ENCODE results near the gene LSM5. TPM values are rescaled to one million over a fixed set of nuclear protein-coding genes. Genes with fewer than 3 reads are reported as not detected.

LSM5 gene
- total RNA-seq, 1 experiment from 2014 or later, result 81.0 TPM

DNA sequence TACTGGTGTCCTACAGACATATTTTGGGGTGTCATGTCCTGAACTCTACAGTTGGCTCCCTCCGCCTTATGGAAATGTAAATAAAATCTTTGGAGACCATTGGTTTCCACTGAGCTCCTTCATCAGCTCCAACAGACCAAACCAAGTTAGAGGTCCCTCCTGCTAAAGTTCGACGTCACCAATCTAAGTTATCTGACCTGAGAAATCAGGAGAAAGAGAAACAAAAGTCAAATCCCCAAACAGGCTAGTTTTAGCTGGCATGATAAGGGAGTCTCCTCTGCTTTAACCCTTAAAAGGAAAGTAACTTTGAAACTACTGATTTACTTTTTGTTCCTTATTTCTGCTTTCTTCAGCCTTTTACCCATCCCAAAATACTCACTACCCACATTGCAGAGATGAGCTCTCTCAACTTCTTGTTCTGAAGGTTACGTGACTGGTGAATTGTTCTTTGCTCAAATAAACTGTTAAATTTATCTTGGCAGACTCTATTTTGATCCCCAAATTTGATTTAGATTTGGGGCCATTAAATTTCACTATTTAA, 45.1 kb upstream of the LSM5 start:
- 0 out of 2 replicates have a peak, but pooled peaks cover 4% of the 10 kb centered on the region for H4K20me1 ChIP-seq (ENCODE audit: insufficient read depth)
- H3K27ac ChIP-seq (ENCODE audit: low read depth, low read length), result no peak overlapping the region
- H3K9me2 ChIP-seq (ENCODE audit: insufficient read depth), result no peaks in the 10 kb centered on the region
- H3K4me1 ChIP-seq (ENCODE audit: control insufficient read depth in 1 of 2, insufficient read depth in 2 of 2, low read length in 2 of 2), result peaks cover 11 to 15% of the 10 kb centered on the region in 2 experiments
- ATAC-seq (no peak), DNase-seq (ENCODE audit: low read depth, low spot score) (no peak)
- ChIA-PET POLR2A (no interaction called here), RAD21 (ENCODE audit: low non-redundant PET in 1 of 2, low total read pairs in 2 of 2, uncharacterized antibody in 2 of 2, unreplicated experiment in 2 of 2) (no interaction called here), CTCF (no interaction called here)
- H3K9ac ChIP-seq (ENCODE audit: low read length), result no peak overlapping the region
- no TSS peak for BruUV-seq (replicated peaks)
- H3K36me3 ChIP-seq (ENCODE audit: control insufficient read depth in 1 of 2, insufficient read depth in 2 of 2, low read length in 2 of 2), result no peaks in the 10 kb centered on the region
- H3K4me3 ChIP-seq (replicated peaks in 1 of 2; ENCODE audit: low read depth in 1 of 2, low read length in 2 of 2), result no peak overlapping the region
- no peaks in the 10 kb centered on the region for H3K27me3 ChIP-seq (ENCODE audit: insufficient read depth, low read length)
- no peak overlapping the region for H3K4me2 ChIP-seq (ENCODE audit: low read length)
- intact Hi-C loops (cut with micrococcal nuclease), result no loop called here
- H2AFZ ChIP-seq (ENCODE audit: low read depth, low read length, poor library complexity, severe bottlenecking), result no peak overlapping the region
- TF ChIP-seq ZNF274 (IDR thresholded peaks at IDR 0.05; ENCODE audit: low read depth, low read length) (no peak), EZH2phosphoT487 (IDR thresholded peaks at IDR 0.05; ENCODE audit: borderline replicate concordance) (no peak)
- TF ChIP-seq, protein P1, sequence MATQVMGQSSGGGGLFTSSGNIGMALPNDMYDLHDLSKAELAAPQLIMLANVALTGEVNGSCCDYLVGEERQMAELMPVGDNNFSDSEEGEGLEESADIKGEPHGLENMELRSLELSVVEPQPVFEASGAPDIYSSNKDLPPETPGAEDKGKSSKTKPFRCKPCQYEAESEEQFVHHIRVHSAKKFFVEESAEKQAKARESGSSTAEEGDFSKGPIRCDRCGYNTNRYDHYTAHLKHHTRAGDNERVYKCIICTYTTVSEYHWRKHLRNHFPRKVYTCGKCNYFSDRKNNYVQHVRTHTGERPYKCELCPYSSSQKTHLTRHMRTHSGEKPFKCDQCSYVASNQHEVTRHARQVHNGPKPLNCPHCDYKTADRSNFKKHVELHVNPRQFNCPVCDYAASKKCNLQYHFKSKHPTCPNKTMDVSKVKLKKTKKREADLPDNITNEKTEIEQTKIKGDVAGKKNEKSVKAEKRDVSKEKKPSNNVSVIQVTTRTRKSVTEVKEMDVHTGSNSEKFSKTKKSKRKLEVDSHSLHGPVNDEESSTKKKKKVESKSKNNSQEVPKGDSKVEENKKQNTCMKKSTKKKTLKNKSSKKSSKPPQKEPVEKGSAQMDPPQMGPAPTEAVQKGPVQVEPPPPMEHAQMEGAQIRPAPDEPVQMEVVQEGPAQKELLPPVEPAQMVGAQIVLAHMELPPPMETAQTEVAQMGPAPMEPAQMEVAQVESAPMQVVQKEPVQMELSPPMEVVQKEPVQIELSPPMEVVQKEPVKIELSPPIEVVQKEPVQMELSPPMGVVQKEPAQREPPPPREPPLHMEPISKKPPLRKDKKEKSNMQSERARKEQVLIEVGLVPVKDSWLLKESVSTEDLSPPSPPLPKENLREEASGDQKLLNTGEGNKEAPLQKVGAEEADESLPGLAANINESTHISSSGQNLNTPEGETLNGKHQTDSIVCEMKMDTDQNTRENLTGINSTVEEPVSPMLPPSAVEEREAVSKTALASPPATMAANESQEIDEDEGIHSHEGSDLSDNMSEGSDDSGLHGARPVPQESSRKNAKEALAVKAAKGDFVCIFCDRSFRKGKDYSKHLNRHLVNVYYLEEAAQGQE (IDR thresholded peaks at IDR 0.05; ENCODE audit: low read depth), result no peak
- peaks cover 39% of the 10 kb centered on the region for H3K79me2 ChIP-seq (ENCODE audit: insufficient read depth, low read length)
- no peaks in the 10 kb centered on the region for H3K9me3 ChIP-seq (ENCODE audit: control insufficient read depth in 1 of 2, insufficient read depth in 1 of 2, low read depth in 1 of 2, low read length in 2 of 2)

DNA sequence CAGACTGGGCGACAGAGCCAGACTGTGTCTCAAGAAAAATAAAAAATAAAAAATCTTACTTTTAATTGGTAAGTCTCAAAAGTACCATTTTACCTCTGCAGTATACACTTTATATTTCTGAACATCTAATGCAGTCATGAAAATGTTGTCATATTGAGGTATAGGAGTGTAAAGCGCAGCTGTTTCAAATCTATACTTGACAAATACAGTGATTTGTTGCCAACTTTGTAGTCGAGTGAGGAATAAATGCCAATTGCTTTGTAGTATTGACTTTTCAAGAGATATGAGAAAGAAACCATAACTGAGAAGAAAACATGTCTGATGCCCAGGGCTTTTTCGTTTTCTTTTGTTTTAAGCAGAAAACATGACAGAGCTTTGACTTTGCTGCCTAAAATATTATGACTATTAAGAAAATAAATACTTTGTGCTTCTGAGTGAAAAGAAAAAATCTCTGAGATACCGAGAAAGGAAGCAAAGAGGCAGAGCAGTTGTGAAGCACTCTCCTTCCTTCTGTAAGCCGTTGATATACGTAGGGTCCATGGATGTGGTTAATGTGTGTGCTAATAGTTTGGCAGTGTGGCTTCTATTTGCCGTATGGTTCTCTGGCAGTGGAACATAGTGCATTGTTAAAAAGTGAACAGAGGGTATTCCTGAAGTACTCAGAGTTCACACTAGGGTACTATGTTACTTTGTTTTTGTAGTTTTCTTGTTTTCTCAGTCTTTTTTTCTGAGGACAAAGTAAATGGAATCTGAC, 43.3 kb upstream of the LSM5 start:
- H3K4me2 ChIP-seq (ENCODE audit: low read length), result no peak overlapping the region
- RAD21 ChIA-PET (ENCODE audit: low non-redundant PET in 1 of 2, low total read pairs in 2 of 2, uncharacterized antibody in 2 of 2, unreplicated experiment in 2 of 2), result no interaction called here
- TF ChIP-seq CBX3 (IDR thresholded peaks at IDR 0.05; ENCODE audit: low read depth) (no peak), POLR2AphosphoS5 (IDR thresholded peaks at IDR 0.05; ENCODE audit: low read depth, low read length) (no peak), TCF7L2 (IDR thresholded peaks at IDR 0.05; ENCODE audit: borderline replicate concordance, extremely low read depth, insufficient read depth, insufficient read length) (no peak), ZNF274 (IDR thresholded peaks at IDR 0.05; ENCODE audit: low read depth, low read length) (no peak)
- TF ChIP-seq, protein P2, sequence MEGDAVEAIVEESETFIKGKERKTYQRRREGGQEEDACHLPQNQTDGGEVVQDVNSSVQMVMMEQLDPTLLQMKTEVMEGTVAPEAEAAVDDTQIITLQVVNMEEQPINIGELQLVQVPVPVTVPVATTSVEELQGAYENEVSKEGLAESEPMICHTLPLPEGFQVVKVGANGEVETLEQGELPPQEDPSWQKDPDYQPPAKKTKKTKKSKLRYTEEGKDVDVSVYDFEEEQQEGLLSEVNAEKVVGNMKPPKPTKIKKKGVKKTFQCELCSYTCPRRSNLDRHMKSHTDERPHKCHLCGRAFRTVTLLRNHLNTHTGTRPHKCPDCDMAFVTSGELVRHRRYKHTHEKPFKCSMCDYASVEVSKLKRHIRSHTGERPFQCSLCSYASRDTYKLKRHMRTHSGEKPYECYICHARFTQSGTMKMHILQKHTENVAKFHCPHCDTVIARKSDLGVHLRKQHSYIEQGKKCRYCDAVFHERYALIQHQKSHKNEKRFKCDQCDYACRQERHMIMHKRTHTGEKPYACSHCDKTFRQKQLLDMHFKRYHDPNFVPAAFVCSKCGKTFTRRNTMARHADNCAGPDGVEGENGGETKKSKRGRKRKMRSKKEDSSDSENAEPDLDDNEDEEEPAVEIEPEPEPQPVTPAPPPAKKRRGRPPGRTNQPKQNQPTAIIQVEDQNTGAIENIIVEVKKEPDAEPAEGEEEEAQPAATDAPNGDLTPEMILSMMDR (IDR thresholded peaks at IDR 0.05 in 2 of 3, conservative IDR thresholded peaks at IDR 0.05 in 1 of 3; ENCODE audit: borderline replicate concordance in 1 of 3, insufficient read depth in 1 of 3, low read depth in 2 of 3, low read length in 2 of 3), result no peak
- TF ChIP-seq, protein P1 (IDR thresholded peaks at IDR 0.05; ENCODE audit: low read depth), result no peak

More for the DNA sequence above, 43.3 kb upstream of the LSM5 start:
- POLR2A ChIA-PET, result no interaction called here
- ATAC-seq (no peak), DNase-seq (ENCODE audit: low read depth, low spot score) (no peak)
- no TSS peak for BruUV-seq (replicated peaks)
- no peak overlapping the region for H2AFZ ChIP-seq (ENCODE audit: low read depth, low read length, poor library complexity, severe bottlenecking)
- H3K27ac ChIP-seq (ENCODE audit: low read depth, low read length), result no peak overlapping the region
- no peaks in the 10 kb centered on the region for H3K9me2 ChIP-seq (ENCODE audit: insufficient read depth)
- H3K9me3 ChIP-seq (ENCODE audit: control insufficient read depth in 1 of 2, insufficient read depth in 1 of 2, low read depth in 1 of 2, low read length in 2 of 2), result no peaks in the 10 kb centered on the region
- H3K4me1 ChIP-seq (ENCODE audit: control insufficient read depth in 1 of 2, insufficient read depth in 2 of 2, low read length in 2 of 2), result peaks cover 11 to 15% of the 10 kb centered on the region in 2 experiments
- 0 out of 2 replicates have a peak, but pooled peaks cover 11% of the 10 kb centered on the region for H4K20me1 ChIP-seq (ENCODE audit: insufficient read depth)
- CTCF ChIA-PET, result no interaction called here
- H3K4me3 ChIP-seq (replicated peaks in 1 of 2; ENCODE audit: low read depth in 1 of 2, low read length in 2 of 2), result no peak overlapping the region
- peaks cover 39% of the 10 kb centered on the region for H3K79me2 ChIP-seq (ENCODE audit: insufficient read depth, low read length)
- H3K9ac ChIP-seq (ENCODE audit: low read length), result no peak overlapping the region
- H3K36me3 ChIP-seq (ENCODE audit: control insufficient read depth in 1 of 2, insufficient read depth in 2 of 2, low read length in 2 of 2), result no peaks in the 10 kb centered on the region
- intact Hi-C loops (cut with micrococcal nuclease), result no loop called here
- no peaks in the 10 kb centered on the region for H3K27me3 ChIP-seq (ENCODE audit: insufficient read depth, low read length)

Data from HCT116 (cell line).